HG03565 (cell line): Measurements from ENCODE around the gene SREK1.

ENCODE experiments used
- ATAC-seq: cut with Tn5 transposase; IDR thresholded peaks from one replicate; pipeline ENCODE4 v1.9.1; 2021; ENCODE audit warnings: mild to moderate bottlenecking, moderate library complexity; ENCODE audit not compliant: unreplicated experiment

SREK1 gene

GRCh38 chr5:66161356-66161755 lies 17.3 kb downstream of the SREK1 start:
- ATAC-seq: no peak

GRCh38 chr5:66164044-66164790 lies 20.1 kb downstream of the SREK1 start:
- ATAC-seq: no peak

- ATAC-seq: no peak
These were observed 24.1 kb downstream of the SREK1 start for GRCh38 chr5:66168226-66168625.

- peak; percentile 35 for ATAC-seq
These were observed 25.4 kb downstream of the SREK1 start for GRCh38 chr5:66169534-66169933.

- ATAC-seq: no peak
These were observed 26.3 kb downstream of the SREK1 start for GRCh38 chr5:66170195-66170919.

GRCh38 chr5:66171349-66172344 lies 27.5 kb downstream of the SREK1 start:
- no peak for ATAC-seq

- ATAC-seq: no peak
These were observed 30.2 kb downstream of the SREK1 start for GRCh38 chr5:66174338-66174737.

GRCh38 chr5:66178799-66179198 lies 34.7 kb downstream of the SREK1 start:
- no peak for ATAC-seq

- ATAC-seq: no peak
These were observed 35.4 kb downstream of the SREK1 start for GRCh38 chr5:66179297-66180051.

- no peak for ATAC-seq
These were observed 36.4 kb downstream of the SREK1 start for GRCh38 chr5:66180282-66181155.

GRCh38 chr5:66186108-66186507 lies 42.0 kb downstream of the SREK1 start:
- ATAC-seq: no peak

- no peak for ATAC-seq
These were observed 49.3 kb downstream of the SREK1 start for GRCh38 chr5:66193419-66193818.

- no peak for ATAC-seq
These were observed 53.8 kb downstream of the SREK1 start for GRCh38 chr5:66197764-66198405.

GRCh38 chr5:66198837-66199236 lies 54.7 kb downstream of the SREK1 start:
- no peak for ATAC-seq

- no peak for ATAC-seq
These were observed 59.4 kb downstream of the SREK1 start for GRCh38 chr5:66203531-66203930.

GRCh38 chr5:66206465-66206864 lies 62.4 kb downstream of the SREK1 start:
- no peak for ATAC-seq

- ATAC-seq: no peak
These were observed 63.9 kb downstream of the SREK1 start for GRCh38 chr5:66207800-66208561.

- ATAC-seq: no peak
These were observed 65.2 kb downstream of the SREK1 start for GRCh38 chr5:66209350-66209749.
